Natural killer cell treated with Interleukin-12 subunit alpha and Interleukin-12 subunit beta and Interleukin-15 and Interleukin-18, amount 100 ng/mL, for 72 hours (primary cell): ENCODE results near the gene CALML6. TPM values are rescaled to one million over a fixed set of nuclear protein-coding genes. Genes with fewer than 3 reads are reported as not detected.

Experiments
- ATAC-seq, 2 donors: fragments of 150-1000 bp; cut with Tn5 transposase in 1 of 2; sonication (Bioruptor Pico), chemical (Tn5 transposase) in 1 of 2; 2 replicates each; pipeline ENCODE4 v1.10.0; 2021
- DNase-seq: peaks from one replicate; pipeline ENCODE4 v3.0.0; 2022; ENCODE audit warnings: low spot score
- H3K27ac Mint-ChIP-seq, 2 donors: 1 replicate in 1 of 2; 2 replicates in 1 of 2; pipeline ENCODE4 v1.8.0; 2022; ENCODE audit warnings: mixed read lengths in 2 of 2, mild to moderate bottlenecking in 1 of 2, moderate library complexity in 1 of 2
- H3K27me3 Mint-ChIP-seq, 2 donors: 1 replicate in 1 of 2; 2 replicates in 1 of 2; pipeline ENCODE4 v1.8.0; 2022; ENCODE audit warnings: mixed read lengths in 2 of 2
- H3K36me3 Mint-ChIP-seq: one replicate; pipeline ENCODE4 v1.8.0; 2022; ENCODE audit warnings: mixed read lengths
- H3K4me1 Mint-ChIP-seq, 2 donors: 1 replicate in 1 of 2; 2 replicates in 1 of 2; pipeline ENCODE4 v1.8.0; 2022; ENCODE audit warnings: low read depth in 2 of 2, mixed read lengths in 2 of 2, mild to moderate bottlenecking in 1 of 2
- H3K4me3 Mint-ChIP-seq: one replicate; pipeline ENCODE4 v1.8.0; 2022; ENCODE audit warnings: mixed read lengths
- H3K9me3 Mint-ChIP-seq: 2 replicates; pipeline ENCODE4 v1.8.0; 2022; ENCODE audit warnings: mixed read lengths
- total RNA-seq, 2 donors: library from RNA; stranded (reverse); gene quantifications; one replicate each; pipeline ENCODE4 v1.2.3, GENCODE V29; 2022

Gene CALML6
- total RNA-seq, 2 donors from 2014 or later = 1.00 to 1.2 TPM

DNA sequence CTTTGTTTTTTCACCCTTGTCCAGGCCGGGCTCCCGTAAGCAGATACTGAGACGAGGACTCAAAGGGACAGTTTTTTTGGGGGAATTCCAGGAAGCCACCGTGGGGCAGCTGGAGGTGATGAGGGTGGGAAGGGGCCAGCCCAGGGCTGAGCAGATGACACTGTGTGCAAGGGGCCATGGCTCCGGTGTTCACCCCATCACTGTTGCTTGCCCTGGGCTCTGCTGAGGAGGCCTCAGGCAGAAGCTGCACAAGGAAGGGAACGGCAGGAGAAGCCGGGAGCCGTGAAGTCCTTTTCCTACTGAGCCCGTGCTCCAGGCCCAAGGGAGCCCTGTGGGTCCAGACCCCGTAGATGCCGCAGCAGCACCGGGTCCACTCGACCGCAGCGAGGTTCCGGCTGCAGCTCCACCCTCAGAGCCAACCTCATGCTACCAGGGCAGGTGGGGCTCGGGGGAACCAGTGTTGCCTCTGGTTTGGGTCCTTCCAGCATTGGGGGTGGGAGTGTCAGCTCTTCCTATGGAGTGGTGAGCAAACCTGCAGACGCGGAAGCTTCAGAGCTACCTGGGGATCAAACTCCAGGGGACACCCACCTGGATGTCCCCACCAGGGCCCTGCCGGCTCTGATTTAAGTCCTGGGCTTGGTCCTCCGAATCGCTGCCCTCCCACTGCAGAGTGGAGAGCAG is 4.3 kb upstream of the CALML6 start:
- no peak for DNase-seq
- no peaks in the 10 kb centered on the region for H3K9me3 Mint-ChIP-seq
- peak overlapping the region; percentile 77 for H3K4me3 Mint-ChIP-seq
- H3K27ac Mint-ChIP-seq = peak overlapping the region; percentile 37 to 70
- no peaks in the 10 kb centered on the region for H3K36me3 Mint-ChIP-seq
- peaks cover 15 to 16% of the 10 kb centered on the region in 2 donors for H3K4me1 Mint-ChIP-seq
- no peaks in the 10 kb centered on the region for H3K27me3 Mint-ChIP-seq
- no peak for ATAC-seq

GRCh38 chr1:1911350-1912041 is 3.6 kb upstream of the CALML6 start:
- H3K36me3 Mint-ChIP-seq = no peaks in the 10 kb centered on the region

DNA sequence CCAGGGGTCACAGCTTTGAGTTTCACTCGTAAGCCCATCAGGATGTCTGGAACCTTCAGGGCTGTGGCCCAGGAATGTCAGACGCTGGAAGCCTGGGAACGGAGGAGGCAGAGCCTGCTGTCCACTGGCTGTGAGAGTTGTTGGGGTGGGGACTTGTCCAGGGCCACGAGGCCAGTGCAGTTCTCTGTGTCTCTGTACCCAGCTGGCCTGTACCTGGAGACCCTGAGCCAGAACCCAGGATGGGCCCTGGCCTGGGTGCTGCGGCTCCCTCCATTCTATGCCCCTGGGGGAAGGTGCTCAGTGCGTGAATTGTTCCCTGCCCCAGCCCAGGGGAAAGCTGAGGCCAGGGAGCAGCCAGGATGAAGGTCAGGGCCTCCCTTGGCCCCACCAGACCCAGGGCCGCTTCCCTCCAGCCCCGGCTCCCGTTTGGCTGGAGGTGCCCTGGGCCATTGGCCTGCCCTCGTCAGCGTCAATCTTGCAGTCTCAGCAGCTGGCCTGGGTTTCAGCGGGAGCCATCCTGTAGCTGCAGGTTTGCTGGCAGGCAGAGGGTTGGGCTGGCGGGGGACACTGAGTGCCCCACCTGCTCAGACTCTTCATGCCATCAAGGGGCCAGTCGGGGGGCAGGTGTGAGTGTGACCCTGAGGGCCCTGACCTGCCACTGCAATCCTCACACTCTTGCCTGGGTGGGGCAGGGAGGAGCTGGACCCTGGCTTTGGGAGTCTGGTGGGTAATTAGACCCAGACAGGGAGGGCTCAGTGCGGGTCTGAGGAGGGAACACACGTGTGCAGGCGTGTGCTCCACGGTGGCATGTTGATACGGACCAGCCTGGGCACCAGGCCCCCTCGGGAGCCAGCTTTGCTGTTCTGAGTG is 724 bp upstream of the CALML6 start:
- H3K27ac Mint-ChIP-seq = no peak overlapping the region
- no peak overlapping the region for H3K4me3 Mint-ChIP-seq
- DNase-seq (no peak), ATAC-seq (no peak)
- peaks cover 10% of the 10 kb centered on the region in 2 donors for H3K4me1 Mint-ChIP-seq
- H3K27me3 Mint-ChIP-seq = no peaks in the 10 kb centered on the region
- H3K9me3 Mint-ChIP-seq = no peaks in the 10 kb centered on the region
- no peaks in the 10 kb centered on the region for H3K36me3 Mint-ChIP-seq

More at GRCh38 chr1:1911350-1912041, 3.6 kb upstream of the CALML6 start:
- Mint-ChIP-seq H3K4me1 (peaks cover 9 to 10% of the 10 kb centered on the region in 2 donors), H3K27me3 (no peaks in the 10 kb centered on the region), H3K9me3 (no peaks in the 10 kb centered on the region), H3K27ac (no peak overlapping the region), H3K4me3 (peak overlapping the region; percentile 25)
- ATAC-seq (no peak), DNase-seq (no peak)

- ATAC-seq (no peak), DNase-seq (no peak)
- Mint-ChIP-seq H3K27me3 (no peaks in the 10 kb centered on the region), H3K36me3 (no peaks in the 10 kb centered on the region), H3K9me3 (no peaks in the 10 kb centered on the region), H3K4me1 (peaks cover 0 to 5% of the 10 kb centered on the region in 2 donors), H3K4me3 (no peak overlapping the region), H3K27ac (no peak overlapping the region)
Measured at GRCh38 chr1:1915911-1916840, 1.1 kb downstream of the CALML6 start.

GRCh38 chr1:1916851-1917251 is 1.8 kb downstream of the CALML6 start:
- Mint-ChIP-seq H3K27me3 (no peaks in the 10 kb centered on the region), H3K27ac (no peak overlapping the region), H3K4me1 (peaks cover 0 to 5% of the 10 kb centered on the region in 2 donors), H3K9me3 (no peaks in the 10 kb centered on the region), H3K36me3 (no peaks in the 10 kb centered on the region), H3K4me3 (no peak overlapping the region)
- DNase-seq (no peak), ATAC-seq (no peak)

DNA sequence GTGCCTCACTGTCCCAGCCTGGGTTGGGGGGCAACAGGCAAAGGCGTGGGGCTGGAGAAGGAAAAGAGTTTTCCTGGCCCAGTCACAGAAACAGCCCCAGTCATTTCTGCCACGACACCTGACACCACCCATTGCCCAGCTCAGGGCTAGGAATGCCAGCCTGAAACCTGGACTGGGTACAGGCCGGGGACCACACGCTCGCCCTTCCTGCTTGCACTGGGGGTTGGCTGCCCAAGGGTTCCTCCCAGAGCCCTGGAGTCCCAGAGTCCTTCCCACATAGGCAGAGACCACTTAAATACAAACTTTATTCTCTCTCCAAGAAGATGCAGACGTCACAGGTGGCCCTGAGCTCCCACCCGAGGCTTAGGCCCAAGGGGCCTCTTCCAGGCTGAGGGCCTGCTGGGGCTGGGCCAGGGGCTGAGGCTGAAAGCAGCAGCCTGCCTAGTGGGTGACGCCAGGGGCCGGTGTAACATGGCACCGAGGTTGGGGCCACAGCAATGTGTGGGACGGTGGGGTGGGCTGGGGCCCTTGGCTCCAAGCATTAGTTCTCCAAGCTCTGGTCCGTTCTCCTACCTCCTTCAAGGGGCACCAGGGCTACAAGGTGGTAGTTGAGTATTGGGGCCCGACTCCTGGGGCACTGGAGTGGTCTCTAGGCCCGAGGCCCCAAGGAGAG is 2.4 kb downstream of the CALML6 start:
- Mint-ChIP-seq H3K9me3 (no peaks in the 10 kb centered on the region), H3K27me3 (no peaks in the 10 kb centered on the region), H3K4me1 (peaks cover 0 to 5% of the 10 kb centered on the region in 2 donors), H3K36me3 (no peaks in the 10 kb centered on the region), H3K27ac (no peak overlapping the region), H3K4me3 (peak overlapping the region; percentile 36)
- DNase-seq (no peak), ATAC-seq (no peak)

- no peaks in the 10 kb centered on the region for H3K27me3 Mint-ChIP-seq
- peaks cover 0 to 5% of the 10 kb centered on the region in 2 donors for H3K4me1 Mint-ChIP-seq
- no peaks in the 10 kb centered on the region for H3K9me3 Mint-ChIP-seq
- no peak for ATAC-seq
- DNase-seq = no peak
- no peak overlapping the region for H3K27ac Mint-ChIP-seq
- peak overlapping the region; percentile 36 for H3K4me3 Mint-ChIP-seq
- no peaks in the 10 kb centered on the region for H3K36me3 Mint-ChIP-seq
Measured at GRCh38 chr1:1917995-1918900, 3.2 kb downstream of the CALML6 start.

- Mint-ChIP-seq H3K36me3 (no peaks in the 10 kb centered on the region), H3K4me3 (peak within 1 kb of the TSS; percentile 63), H3K27me3 (no peaks in the 10 kb centered on the region), H3K9me3 (no peaks in the 10 kb centered on the region), H3K4me1 (peaks cover 0 to 3% of the 10 kb centered on the region in 2 donors), H3K27ac (no peak within 1 kb of the TSS)
- no peak for DNase-seq
- ATAC-seq = peak in 1 of 2 donors; percentile 50
Measured at GRCh38 chr1:1918901-1919303, 3.8 kb downstream of the CALML6 start, which contains the start of gene TMEM52. TMEM52 (minus strand) TSS chr1:1919279; CDS start chr1:1919265, 14 bp downstream.

- ATAC-seq (peak; percentile 94 to 96), DNase-seq (peak; percentile 99)
- Mint-ChIP-seq H3K36me3 (no peaks in the 10 kb centered on the region), H3K4me3 (peak overlapping the region; percentile 63), H3K9me3 (no peaks in the 10 kb centered on the region), H3K4me1 (peaks cover 0 to 3% of the 10 kb centered on the region in 2 donors), H3K27me3 (no peaks in the 10 kb centered on the region), H3K27ac (no peak overlapping the region)
Measured at GRCh38 chr1:1919304-1920056, 4.4 kb downstream of the CALML6 start.

GRCh38 chr1:1920057-1920607 is 5.1 kb downstream of the CALML6 start:
- no peak overlapping the region for H3K27ac Mint-ChIP-seq
- H3K36me3 Mint-ChIP-seq = no peaks in the 10 kb centered on the region
- H3K4me3 Mint-ChIP-seq = no peak overlapping the region
- H3K9me3 Mint-ChIP-seq = no peaks in the 10 kb centered on the region
- no peaks in the 10 kb centered on the region for H3K27me3 Mint-ChIP-seq
- DNase-seq (no peak), ATAC-seq (no peak)
- peaks cover 0 to 6% of the 10 kb centered on the region in 2 donors for H3K4me1 Mint-ChIP-seq
